Neuron (in vitro differentiated cells): ENCODE measurements around the gene TCF7L2.

Experiments
- H2AFZ ChIP-seq: one replicate; pipeline ENCODE4 v1.6.1; 2013; ENCODE audit warnings: low read depth, mild to moderate bottlenecking, inconsistent platforms, low read length, moderate library complexity
- H3K27me3 ChIP-seq: one replicate; pipeline ENCODE4 v1.6.1; 2013; ENCODE audit warnings: low read length; ENCODE audit not compliant: insufficient read depth
- H3K36me3 ChIP-seq: one replicate; pipeline ENCODE4 v1.6.1; 2013; ENCODE audit warnings: low read length; ENCODE audit not compliant: insufficient read depth
- H3K4me1 ChIP-seq: one replicate; pipeline ENCODE4 v1.6.1; 2013; ENCODE audit warnings: low read length; ENCODE audit not compliant: insufficient read depth
- H3K4me3 ChIP-seq: 2 replicates; pipeline ENCODE4 v1.5.1; 2013; ENCODE audit warnings: mild to moderate bottlenecking, low read length, moderate library complexity
- H3K9me3 ChIP-seq: one replicate; pipeline ENCODE4 v1.6.1; 2013; ENCODE audit warnings: low read length

TCF7L2 gene

DNA sequence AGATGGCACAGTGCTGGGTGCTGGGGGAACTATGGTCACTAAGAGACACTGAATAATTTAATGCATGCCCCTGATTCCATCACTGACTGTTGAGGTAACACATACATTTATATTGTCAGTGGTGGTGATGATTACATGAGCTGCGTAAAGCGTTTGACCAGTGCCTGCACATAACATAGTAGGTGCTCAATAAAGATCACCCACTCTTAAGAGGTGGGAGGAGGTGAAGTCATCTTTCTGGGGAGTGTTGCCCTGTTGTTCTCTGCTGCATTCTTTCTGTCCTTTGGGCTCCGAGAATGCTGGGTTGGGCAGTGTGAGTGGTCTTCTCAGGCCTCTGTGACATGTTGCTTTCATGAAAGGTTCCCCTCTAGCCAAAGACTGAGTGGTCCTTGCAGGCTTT lies 68.0 kb downstream of the TCF7L2 start:
- H3K27me3 ChIP-seq: no peaks in the 10 kb centered on the region
- H2AFZ ChIP-seq: no peak overlapping the region
- H3K4me3 ChIP-seq: no peak overlapping the region
- no peaks in the 10 kb centered on the region for H3K36me3 ChIP-seq
- no peaks in the 10 kb centered on the region for H3K9me3 ChIP-seq
- H3K4me1 ChIP-seq: peaks cover 24% of the 10 kb centered on the region

DNA sequence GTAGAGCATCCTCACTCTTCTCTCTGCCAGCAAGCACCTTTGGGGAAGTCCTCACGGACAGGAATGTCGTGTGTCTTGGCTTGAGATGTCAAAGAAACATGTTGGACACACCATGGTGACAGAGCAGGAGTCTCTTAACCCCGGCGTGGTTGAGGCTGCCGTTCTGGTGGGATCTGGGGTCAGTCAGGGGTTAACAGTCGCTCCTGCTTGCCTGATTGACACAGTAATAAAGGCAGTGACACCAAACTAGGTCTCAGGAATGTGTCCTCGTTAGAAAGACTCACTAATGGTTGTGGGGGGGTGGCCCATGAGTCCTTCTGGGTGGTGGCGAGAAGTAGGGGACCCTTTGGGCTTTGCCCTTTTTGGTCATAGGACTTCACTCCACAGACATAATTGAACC lies 69.0 kb downstream of the TCF7L2 start:
- Histone ChIP-seq H3K4me1 (peaks cover 24% of the 10 kb centered on the region), H3K9me3 (no peaks in the 10 kb centered on the region), H3K36me3 (no peaks in the 10 kb centered on the region), H2AFZ (no peak overlapping the region), H3K4me3 (no peak overlapping the region), H3K27me3 (no peaks in the 10 kb centered on the region)

DNA sequence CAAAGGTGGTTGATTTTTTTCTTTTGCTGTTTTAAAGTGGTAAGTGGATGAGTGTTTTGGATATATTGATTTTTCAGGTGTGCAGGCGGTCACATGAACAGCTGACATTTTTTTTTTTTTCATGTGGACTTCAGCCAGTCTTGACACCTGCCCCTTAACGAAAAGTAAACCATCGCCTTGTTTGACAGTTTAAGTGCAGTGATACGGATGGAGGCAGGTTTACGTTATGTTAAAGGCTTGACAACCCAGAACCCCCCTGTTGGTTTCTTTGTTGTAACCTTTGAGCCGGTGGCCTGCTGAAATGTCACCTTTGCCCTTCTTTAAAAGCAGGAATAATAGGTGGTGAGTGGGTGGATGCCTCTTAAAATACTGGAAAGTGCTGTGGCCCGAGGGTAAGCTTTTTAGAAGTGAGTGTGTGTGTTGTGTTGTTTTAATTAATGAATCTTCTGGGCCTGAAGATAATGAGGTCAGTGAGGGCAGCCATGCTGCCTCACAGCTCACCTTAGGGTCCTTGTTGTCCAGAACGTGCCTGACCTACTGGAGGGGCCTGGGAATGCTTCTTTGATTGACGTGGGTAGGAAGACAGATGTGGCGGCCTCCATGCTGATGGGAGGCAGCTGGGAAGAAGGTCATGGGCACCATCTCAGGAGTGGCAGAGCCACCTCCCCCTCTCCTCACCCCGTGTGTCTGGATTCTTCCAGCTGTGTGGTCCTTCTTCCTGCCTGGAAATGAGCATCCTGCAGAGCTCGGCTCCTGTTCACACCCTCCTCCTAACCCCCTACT lies 69.8 kb downstream of the TCF7L2 start:
- no peak overlapping the region for H3K4me3 ChIP-seq
- H3K9me3 ChIP-seq: no peaks in the 10 kb centered on the region
- peaks cover 24% of the 10 kb centered on the region for H3K4me1 ChIP-seq
- no peaks in the 10 kb centered on the region for H3K27me3 ChIP-seq
- no peak overlapping the region for H2AFZ ChIP-seq
- H3K36me3 ChIP-seq: no peaks in the 10 kb centered on the region

DNA sequence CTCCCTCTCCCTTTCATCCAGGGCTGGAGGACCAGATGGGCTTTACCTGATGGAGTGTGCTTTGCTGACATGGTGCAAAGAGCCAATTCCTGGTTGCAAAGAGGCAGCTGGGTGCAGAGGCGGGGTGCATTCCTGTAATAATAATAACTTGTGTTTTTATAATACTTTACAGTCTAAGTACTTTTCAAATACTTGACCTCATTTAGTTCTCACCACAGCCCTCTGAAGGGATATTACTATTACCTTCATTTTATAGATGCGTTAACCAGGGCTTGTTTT lies 70.4 kb downstream of the TCF7L2 start:
- Histone ChIP-seq H3K36me3 (no peaks in the 10 kb centered on the region), H3K4me1 (peaks cover 24% of the 10 kb centered on the region), H3K27me3 (no peaks in the 10 kb centered on the region), H3K9me3 (no peaks in the 10 kb centered on the region), H2AFZ (no peak overlapping the region), H3K4me3 (no peak overlapping the region)

DNA sequence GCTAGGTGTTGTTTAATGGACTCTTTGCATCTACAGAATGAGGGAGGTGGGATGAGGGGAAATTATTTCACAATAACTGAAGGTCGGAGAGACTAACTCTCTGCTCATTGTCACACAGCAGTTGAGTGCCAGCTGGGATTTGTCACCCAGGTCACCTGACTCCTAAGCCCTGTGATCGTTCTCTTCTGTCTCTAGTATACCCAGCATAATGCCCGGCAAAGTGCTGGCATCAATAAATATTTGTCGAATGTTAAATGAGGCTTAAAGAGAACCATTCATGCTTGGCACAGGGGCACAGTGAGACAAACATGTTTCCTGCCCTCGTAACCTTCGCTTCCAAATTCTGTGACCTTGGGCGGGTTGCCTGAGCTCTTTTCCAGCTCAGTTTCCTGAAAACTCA lies 70.8 kb downstream of the TCF7L2 start:
- Histone ChIP-seq H3K4me1 (peaks cover 24% of the 10 kb centered on the region), H3K36me3 (no peaks in the 10 kb centered on the region), H3K4me3 (no peak overlapping the region), H3K27me3 (no peaks in the 10 kb centered on the region), H2AFZ (no peak overlapping the region), H3K9me3 (no peaks in the 10 kb centered on the region)

DNA sequence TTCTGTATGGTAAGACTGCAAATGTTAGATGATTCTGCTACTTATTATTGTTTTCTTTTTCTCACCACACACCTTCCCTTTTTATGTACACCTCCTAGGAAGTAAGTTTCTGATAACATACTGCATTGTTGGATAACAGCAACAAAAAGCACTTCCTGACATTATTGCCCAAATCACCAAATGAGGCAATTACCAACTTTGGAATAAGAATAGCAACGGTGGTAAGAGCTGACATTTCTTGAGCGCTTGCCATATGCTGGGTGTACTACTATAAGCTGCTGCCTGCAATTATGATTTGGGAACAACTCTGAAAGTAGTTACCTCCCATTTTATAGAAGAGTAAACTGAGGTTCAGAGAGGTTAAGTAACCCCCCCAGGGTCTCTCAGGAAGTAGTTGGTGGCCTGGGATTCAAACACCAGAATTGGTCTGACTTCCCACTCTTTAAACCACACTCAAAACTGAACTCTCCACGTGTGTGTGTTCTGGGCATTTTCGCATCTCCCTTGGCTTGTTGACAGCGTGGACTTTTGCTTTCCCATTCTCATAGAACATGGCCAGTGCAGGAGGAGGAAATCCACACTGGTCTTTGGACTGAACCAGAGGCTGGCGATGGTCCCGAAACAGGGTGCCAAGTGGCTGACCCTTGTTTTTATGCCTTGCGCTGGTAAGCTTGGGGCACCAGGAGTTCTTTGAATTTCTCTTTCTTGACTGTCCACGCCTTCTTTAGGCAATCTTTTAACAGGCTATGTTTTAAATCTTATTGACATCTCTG lies 71.4 kb downstream of the TCF7L2 start:
- H3K36me3 ChIP-seq: no peaks in the 10 kb centered on the region
- H2AFZ ChIP-seq: no peak overlapping the region
- H3K4me1 ChIP-seq: peaks cover 27% of the 10 kb centered on the region

DNA sequence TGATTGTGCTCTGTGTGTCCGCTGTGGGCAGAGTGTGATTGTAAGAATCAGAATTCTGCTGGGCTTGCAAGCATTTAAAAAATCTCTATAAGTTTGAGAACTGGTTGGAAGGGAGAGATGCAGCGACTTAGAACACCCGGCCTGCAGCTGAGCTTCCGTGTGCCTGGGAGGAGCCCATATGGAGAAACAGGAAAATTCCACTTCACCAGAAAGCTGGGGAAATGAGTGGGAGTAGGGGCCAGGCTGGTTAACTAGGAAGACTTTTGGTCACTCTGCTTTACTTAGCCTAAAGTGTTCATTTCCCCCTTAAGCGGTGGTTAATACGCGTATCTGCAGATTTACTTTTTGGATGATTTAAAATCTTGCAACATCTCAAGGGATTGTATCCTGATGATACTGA lies 72.2 kb downstream of the TCF7L2 start:
- H2AFZ ChIP-seq: no peak overlapping the region
- H3K4me3 ChIP-seq: no peak overlapping the region
- H3K4me1 ChIP-seq: peaks cover 35% of the 10 kb centered on the region
- no peaks in the 10 kb centered on the region for H3K9me3 ChIP-seq
- no peaks in the 10 kb centered on the region for H3K36me3 ChIP-seq
- no peaks in the 10 kb centered on the region for H3K27me3 ChIP-seq

More for the DNA sequence above, 71.4 kb downstream of the TCF7L2 start:
- no peak overlapping the region for H3K4me3 ChIP-seq
- no peaks in the 10 kb centered on the region for H3K27me3 ChIP-seq
- H3K9me3 ChIP-seq: no peaks in the 10 kb centered on the region

DNA sequence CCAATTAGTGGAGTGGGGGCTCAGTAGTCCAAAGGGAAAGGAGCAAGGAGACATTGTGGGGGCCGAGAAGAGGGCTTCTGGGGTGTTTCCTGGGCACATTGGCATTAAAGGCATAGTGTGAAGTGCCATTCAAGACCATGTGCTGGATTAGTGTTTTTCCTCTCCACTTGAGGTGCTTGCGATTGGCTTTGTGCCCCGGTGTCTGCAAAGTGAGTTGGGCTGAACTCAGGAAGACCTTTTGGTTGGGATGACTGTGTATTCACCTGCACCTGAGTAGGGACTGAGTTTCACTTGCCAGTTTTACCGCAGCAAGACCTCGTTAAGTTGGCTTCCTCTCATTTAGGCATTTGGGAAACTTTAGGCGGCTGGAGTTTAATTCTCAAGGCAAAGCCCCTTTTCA lies 73.0 kb downstream of the TCF7L2 start:
- Histone ChIP-seq H3K4me1 (peaks cover 42% of the 10 kb centered on the region), H2AFZ (no peak overlapping the region), H3K9me3 (no peaks in the 10 kb centered on the region)

DNA sequence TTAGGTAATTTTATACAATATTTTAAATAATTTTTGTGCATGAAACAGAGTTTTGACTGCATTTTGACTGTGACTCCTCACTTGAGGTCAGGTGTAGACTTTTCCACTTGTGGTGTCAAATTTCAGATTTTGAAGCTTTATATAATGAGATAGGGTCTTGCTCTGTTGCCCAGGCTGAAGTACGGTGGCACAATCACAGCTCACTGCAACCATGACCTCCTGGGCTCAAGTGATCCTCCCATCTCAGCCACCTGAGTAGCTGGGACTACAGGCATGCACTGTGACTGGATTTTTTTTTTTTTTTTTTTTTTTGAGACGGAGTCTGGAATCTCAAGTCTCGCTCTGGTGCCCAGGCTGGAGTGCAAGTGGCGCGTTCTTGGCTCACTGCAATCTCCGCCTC lies 74.9 kb downstream of the TCF7L2 start:
- H3K4me3 ChIP-seq: no peak overlapping the region
- no peaks in the 10 kb centered on the region for H3K36me3 ChIP-seq
- no peak overlapping the region for H2AFZ ChIP-seq
- H3K27me3 ChIP-seq: no peaks in the 10 kb centered on the region
- peaks cover 40% of the 10 kb centered on the region for H3K4me1 ChIP-seq
- H3K9me3 ChIP-seq: no peaks in the 10 kb centered on the region

More for the DNA sequence above, 73.0 kb downstream of the TCF7L2 start:
- no peaks in the 10 kb centered on the region for H3K27me3 ChIP-seq
- H3K36me3 ChIP-seq: no peaks in the 10 kb centered on the region
- no peak overlapping the region for H3K4me3 ChIP-seq

DNA sequence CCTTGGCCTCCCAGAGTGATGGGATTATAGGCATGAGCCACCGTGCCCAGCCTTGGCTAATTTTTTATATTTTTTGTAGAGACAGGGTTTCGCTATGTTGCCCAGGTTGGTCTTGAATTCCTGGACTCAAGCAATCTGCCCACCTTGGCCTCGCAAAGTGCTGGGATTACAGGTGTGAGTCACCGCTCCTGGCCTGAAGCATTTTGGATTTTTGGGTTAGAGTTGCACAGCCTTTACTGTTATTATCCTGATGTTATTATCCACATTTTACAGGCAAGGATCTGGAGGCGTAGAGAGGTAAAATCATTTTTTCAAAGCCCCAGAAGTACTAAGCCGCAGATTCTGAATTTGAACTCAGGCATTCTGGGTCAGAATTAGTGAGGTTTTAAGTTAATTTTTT lies 75.4 kb downstream of the TCF7L2 start:
- H3K27me3 ChIP-seq: no peaks in the 10 kb centered on the region
- H3K36me3 ChIP-seq: no peaks in the 10 kb centered on the region
- H2AFZ ChIP-seq: no peak overlapping the region
- H3K4me3 ChIP-seq: no peak overlapping the region
- H3K9me3 ChIP-seq: no peaks in the 10 kb centered on the region
- H3K4me1 ChIP-seq: peaks cover 35% of the 10 kb centered on the region

DNA sequence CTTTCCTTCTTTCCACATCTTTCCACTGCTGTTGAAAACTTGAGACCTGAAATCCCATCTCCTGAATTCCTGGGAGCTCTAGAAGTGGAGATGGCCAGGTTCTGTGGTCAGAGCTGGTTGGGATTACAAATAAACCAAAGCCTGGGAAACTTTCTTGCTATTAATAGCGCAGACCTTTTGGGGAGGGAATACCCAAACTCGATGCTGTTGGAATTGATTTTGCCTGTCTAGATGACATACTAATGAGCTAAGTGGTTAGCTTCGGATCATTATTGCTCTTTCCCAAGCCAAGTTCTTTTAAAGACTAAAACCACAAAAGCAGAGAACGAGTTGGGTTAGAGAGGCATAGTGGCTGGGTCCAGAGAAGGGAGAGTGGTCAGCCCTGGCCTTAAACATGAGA lies 76.6 kb downstream of the TCF7L2 start:
- H3K9me3 ChIP-seq: no peaks in the 10 kb centered on the region
- H3K4me1 ChIP-seq: peaks cover 32% of the 10 kb centered on the region
- H3K4me3 ChIP-seq: no peak overlapping the region
- no peaks in the 10 kb centered on the region for H3K27me3 ChIP-seq
- no peak overlapping the region for H2AFZ ChIP-seq
- no peaks in the 10 kb centered on the region for H3K36me3 ChIP-seq

DNA sequence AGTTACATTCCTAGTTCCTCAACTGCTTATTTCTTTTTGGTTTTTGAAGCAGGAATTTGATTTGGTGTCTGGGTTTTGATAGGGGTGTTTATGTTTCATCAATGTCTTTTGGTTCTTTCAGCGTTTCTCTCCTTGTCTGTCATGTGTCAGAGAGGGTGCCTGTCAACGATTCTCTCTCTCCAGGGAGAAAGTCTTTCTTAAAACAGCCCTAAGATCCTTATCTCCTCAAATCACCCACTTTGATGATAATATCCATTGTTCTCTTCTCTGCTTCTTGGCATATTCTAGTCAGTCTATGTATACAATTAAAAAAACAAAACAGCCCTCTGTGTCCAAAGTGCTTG lies 77.2 kb downstream of the TCF7L2 start:
- Histone ChIP-seq H3K4me1 (peaks cover 32% of the 10 kb centered on the region), H2AFZ (no peak overlapping the region), H3K9me3 (no peaks in the 10 kb centered on the region), H3K27me3 (no peaks in the 10 kb centered on the region), H3K36me3 (no peaks in the 10 kb centered on the region), H3K4me3 (peak overlapping the region; percentile 39)

DNA sequence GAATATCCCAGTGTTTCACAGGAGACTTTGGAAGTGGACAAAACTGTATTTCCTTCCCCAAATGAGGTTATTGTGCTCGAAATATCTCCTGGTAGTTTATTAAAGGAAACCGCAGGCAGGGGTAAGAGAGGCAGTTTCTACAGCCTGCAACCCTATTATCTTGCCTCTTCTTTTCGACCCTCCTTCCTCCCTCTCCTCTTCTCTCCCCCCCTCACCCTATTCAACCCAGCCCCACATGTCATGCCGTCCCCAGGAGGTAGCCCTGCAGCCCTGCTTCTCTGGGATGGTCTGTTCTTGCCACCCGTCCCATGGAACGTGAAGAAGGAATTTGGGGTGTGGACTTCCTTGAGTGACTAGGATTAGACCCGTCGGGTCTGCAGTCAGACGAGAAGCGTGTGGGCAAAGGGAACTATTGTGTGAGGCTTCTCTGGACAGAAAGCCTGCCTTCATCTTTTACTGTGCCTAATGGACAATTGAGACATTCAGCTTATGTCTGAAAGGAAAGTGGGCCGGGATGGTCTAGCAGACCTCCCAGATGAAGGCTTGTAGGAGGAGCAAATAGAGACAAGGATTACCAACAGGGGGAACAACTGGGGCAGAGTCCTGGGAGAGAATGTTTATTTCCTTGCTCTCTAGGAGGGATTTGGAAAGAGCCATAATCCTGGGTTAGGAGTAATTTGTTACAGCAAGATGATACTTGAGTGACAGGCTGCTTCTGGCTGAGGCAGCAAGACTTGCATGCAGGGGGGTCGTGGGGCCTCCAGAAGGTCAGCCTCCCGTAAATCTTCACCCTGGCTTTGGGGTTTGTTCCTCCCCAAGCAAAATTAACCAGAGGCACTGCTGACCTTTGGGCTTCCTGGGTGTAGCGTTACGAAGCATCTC lies 77.8 kb downstream of the TCF7L2 start:
- H2AFZ ChIP-seq: no peak overlapping the region
- peak overlapping the region; percentile 39 for H3K4me3 ChIP-seq
- H3K4me1 ChIP-seq: peaks cover 32% of the 10 kb centered on the region

More for the DNA sequence above, 77.8 kb downstream of the TCF7L2 start:
- Histone ChIP-seq H3K36me3 (no peaks in the 10 kb centered on the region), H3K27me3 (no peaks in the 10 kb centered on the region), H3K9me3 (no peaks in the 10 kb centered on the region)
